CD8-positive, alpha-beta memory T cell (primary cell): Measurements from ENCODE around the gene LIMK2. TPM values are rescaled to one million over a fixed set of nuclear protein-coding genes. Genes with fewer than 3 reads are reported as not detected.
A peak's percentile ranks its signal among the peaks of the same experiment; 100 is the strongest.
"Not testable (repeated sequence)": the region's sequence is repeated elsewhere in the genome, so short reads cannot be mapped to it uniquely, and the experiment has no call there.

ENCODE experiments used
- CTCF ChIA-PET: fragments of 350-600 bp; sonication (Branson Sonifier 250); formaldehyde crosslinking; loops from one replicate; lab custom pipeline; 2021; ENCODE audit warnings: antibody characterized with exemption; lab: Charles Lee
- POLR2A ChIA-PET: fragments of 350-600 bp; sonication (Branson Sonifier 250); formaldehyde crosslinking; loops from one replicate; lab custom pipeline; 2021; ENCODE audit warnings: antibody characterized with exemption; lab: Charles Lee
- DNase-seq, 5 donors: peaks; one replicate each; pipeline versions ENCODE4 v3.0.0 to v3.0.0-alpha.2; 2020 to 2022; ENCODE audit warnings: mixed read lengths in 1 of 5
- H3K27ac ChIP-seq: one replicate; pipeline ENCODE4 v1.7.0; 2013; ENCODE audit warnings: low read depth, mild to moderate bottlenecking, low read length, moderate library complexity
- H3K27me3 ChIP-seq: 2 replicates; pipeline ENCODE4 v1.7.0; 2013; ENCODE audit warnings: low read length, mild to moderate bottlenecking; ENCODE audit not compliant: insufficient read depth, poor library complexity, severe bottlenecking
- H3K36me3 ChIP-seq: 2 replicates; pipeline ENCODE4 v1.7.0; 2013; ENCODE audit warnings: mild to moderate bottlenecking, low read length, moderate library complexity; ENCODE audit not compliant: insufficient read depth
- H3K4me1 ChIP-seq: 2 replicates; pipeline ENCODE4 v1.7.0; 2013; ENCODE audit warnings: mild to moderate bottlenecking, low read length, moderate library complexity; ENCODE audit not compliant: insufficient read depth
- H3K4me3 ChIP-seq: 2 replicates; pipeline ENCODE4 v1.7.0; 2013; ENCODE audit warnings: mild to moderate bottlenecking, low read length
- H3K9me3 ChIP-seq: 2 replicates; pipeline ENCODE4 v1.7.0; 2013; ENCODE audit warnings: mild to moderate bottlenecking, low read length
- H3K27ac Mint-ChIP-seq, 8 donors: one replicate each; pipeline ENCODE4 v1.8.0; 2020 to 2021; ENCODE audit warnings: mixed read lengths in 8 of 8, mild to moderate bottlenecking in 6 of 8, inconsistent platforms in 3 of 8, moderate library complexity in 3 of 8
- H3K27me3 Mint-ChIP-seq, 2 donors: one replicate each; pipeline ENCODE4 v1.8.0; 2020 to 2021; ENCODE audit warnings: mixed read lengths in 2 of 2, mild to moderate bottlenecking in 1 of 2, moderate library complexity in 1 of 2
- H3K36me3 Mint-ChIP-seq, 3 donors: one replicate each; pipeline ENCODE4 v1.8.0; 2020 to 2021; ENCODE audit warnings: mixed read lengths in 3 of 3, inconsistent platforms in 1 of 3, mild to moderate bottlenecking in 1 of 3
- H3K4me1 Mint-ChIP-seq, 3 donors: one replicate each; pipeline ENCODE4 v1.8.0; 2020 to 2021; ENCODE audit warnings: mixed read lengths in 3 of 3, inconsistent platforms in 1 of 3, mild to moderate bottlenecking in 1 of 3
- H3K4me3 Mint-ChIP-seq, 7 donors: one replicate each; pipeline ENCODE4 v1.8.0; 2020 to 2021; ENCODE audit warnings: mixed read lengths in 7 of 7, mild to moderate bottlenecking in 6 of 7, moderate library complexity in 4 of 7, inconsistent platforms in 2 of 7
- H3K9me3 Mint-ChIP-seq, 5 donors: one replicate each; pipeline ENCODE4 v1.8.0; 2020 to 2022; ENCODE audit warnings: mixed read lengths in 5 of 5, mild to moderate bottlenecking in 3 of 5, moderate library complexity in 2 of 5, inconsistent platforms in 1 of 5
- polyA plus RNA-seq: library from polyadenylated mRNA; unstranded; fragments of 300-500 nt; fragmentation: Illumina TruSeq; gene quantifications from one replicate; pipeline ENCODE4 v1.2.3, GENCODE V29; 2021
- total RNA-seq, 2 experiments: library from RNA; stranded (reverse); gene quantifications; one replicate each; pipeline ENCODE4 v1.2.3, GENCODE V29; 2021

The LIMK2 gene
- total and polyA plus RNA-seq, 3 experiments from 2014 or later: 19.0 to 27.7 (median 25.1) TPM

DNA sequence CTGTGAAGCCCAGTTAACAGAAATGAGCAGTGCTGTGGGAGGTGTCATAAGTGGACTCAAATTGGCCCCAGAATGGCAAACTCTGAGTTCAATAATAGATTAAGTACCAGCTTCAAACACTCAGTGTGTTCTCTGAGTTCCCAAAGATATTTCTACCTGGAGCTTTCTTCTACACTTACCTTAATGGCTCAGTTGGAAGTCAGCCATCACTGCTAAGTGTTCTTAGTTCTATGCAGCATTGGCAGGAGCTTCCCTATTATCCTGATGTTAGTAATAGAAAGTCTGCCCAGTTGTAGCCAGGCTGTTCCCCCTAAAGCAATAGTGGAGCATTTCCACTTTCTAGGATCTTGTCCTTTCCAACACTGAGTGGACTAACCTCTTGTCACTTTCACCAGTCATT is 89.9 kb downstream of the LIMK2 start:
- peaks cover 15 to 55% (median 42%) of the 10 kb centered on the region in 3 donors for H3K4me1 Mint-ChIP-seq
- Histone ChIP-seq H3K27me3 (no peaks in the 10 kb centered on the region), H3K4me1 (peaks cover 14% of the 10 kb centered on the region), H3K4me3 (no peak overlapping the region), H3K9me3 (no peaks in the 10 kb centered on the region), H3K36me3 (no peaks in the 10 kb centered on the region), H3K27ac (no peak overlapping the region)
- H3K27me3 Mint-ChIP-seq: no peaks in the 10 kb centered on the region
- ChIA-PET POLR2A (interaction anchor here (0.8 to 2.0 kb wide), 2 partner anchors 10 to 12 kb away, joined by 3 to 8 read pairs; partner anchors contain the start of gene PIK3IP1), CTCF (interaction anchor here (2.1 kb wide), 2 partner anchors 10 to 11 kb away, joined by 7 to 11 read pairs; partner anchors contain the start of gene PIK3IP1)
- H3K36me3 Mint-ChIP-seq: peaks cover 0 to 10% (median 10%) of the 10 kb centered on the region in 3 donors
- H3K9me3 Mint-ChIP-seq: no peaks in the 10 kb centered on the region
- no peak for DNase-seq
- H3K4me3 Mint-ChIP-seq: no peak overlapping the region
- H3K27ac Mint-ChIP-seq: peak overlapping the region in 1 of 8 donors; percentile 27

DNA sequence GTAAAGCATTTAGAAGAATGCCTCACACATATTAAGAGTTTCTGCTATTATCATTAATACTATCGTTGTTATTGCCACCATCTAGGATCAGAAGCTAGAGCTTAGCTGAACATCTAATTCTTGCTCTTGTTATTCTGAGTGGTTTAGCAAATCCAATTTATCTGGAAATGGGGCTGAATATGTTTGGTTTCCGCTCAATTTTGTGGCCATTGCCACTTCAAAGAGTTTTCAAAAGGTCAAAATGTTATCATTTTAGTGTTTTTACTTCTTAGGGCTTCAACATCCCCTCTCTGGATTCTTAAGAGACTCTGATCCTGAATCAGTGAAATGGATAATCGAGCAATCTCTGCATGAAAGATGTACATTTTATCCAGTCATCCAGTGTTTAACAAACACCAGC is 90.4 kb downstream of the LIMK2 start:
- DNase-seq: no peak
- no peak overlapping the region for H3K4me3 ChIP-seq
- no peaks in the 10 kb centered on the region for H3K27me3 Mint-ChIP-seq
- peaks cover 0 to 10% (median 10%) of the 10 kb centered on the region in 3 donors for H3K36me3 Mint-ChIP-seq
- H3K4me1 Mint-ChIP-seq: peaks cover 13 to 56% (median 45%) of the 10 kb centered on the region in 3 donors
- ChIA-PET CTCF (interaction anchor here (2.1 kb wide), 2 partner anchors 10 to 11 kb away, joined by 7 to 11 read pairs; partner anchors contain the start of gene PIK3IP1), POLR2A (interaction anchor here (2.0 kb wide), 1 partner anchor 10 kb away, joined by 8 read pairs; the partner anchor contains the start of gene PIK3IP1)
- H3K27ac ChIP-seq: no peak overlapping the region
- no peaks in the 10 kb centered on the region for H3K9me3 ChIP-seq
- no peaks in the 10 kb centered on the region for H3K27me3 ChIP-seq
- peaks cover 11% of the 10 kb centered on the region for H3K4me1 ChIP-seq
- H3K4me3 Mint-ChIP-seq: no peak overlapping the region
- H3K36me3 ChIP-seq: no peaks in the 10 kb centered on the region
- no peaks in the 10 kb centered on the region for H3K9me3 Mint-ChIP-seq
- H3K27ac Mint-ChIP-seq: no peak overlapping the region

DNA sequence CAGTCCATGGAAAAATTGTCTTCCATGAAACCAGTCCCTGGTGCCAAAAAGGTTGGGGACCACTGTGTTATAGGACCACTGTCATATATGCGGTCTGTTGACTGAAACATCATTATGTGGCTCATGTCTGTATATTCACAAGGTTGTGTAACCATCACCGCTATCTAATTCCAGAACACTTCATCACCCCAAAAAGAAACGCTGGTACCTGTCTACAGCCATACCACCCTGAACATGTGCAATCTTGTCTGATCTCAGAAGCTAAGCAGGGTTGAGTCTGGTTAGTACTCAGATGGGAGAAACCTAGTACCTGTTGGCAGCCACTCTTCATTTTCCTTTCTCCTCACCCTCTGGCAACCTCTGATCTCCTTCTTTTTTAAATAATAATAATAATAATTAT is 93.1 kb downstream of the LIMK2 start:
- Histone ChIP-seq H3K36me3 (no peaks in the 10 kb centered on the region), H3K27ac (no peak overlapping the region), H3K27me3 (no peaks in the 10 kb centered on the region), H3K4me3 (no peak overlapping the region), H3K4me1 (peaks cover 19% of the 10 kb centered on the region), H3K9me3 (no peaks in the 10 kb centered on the region)
- Mint-ChIP-seq H3K27me3 (no peaks in the 10 kb centered on the region), H3K36me3 (peaks cover 0 to 11% (median 2%) of the 10 kb centered on the region in 3 donors), H3K27ac (peak overlapping the region in 1 of 8 donors; percentile 87), H3K9me3 (no peaks in the 10 kb centered on the region), H3K4me1 (peaks cover 19 to 57% (median 51%) of the 10 kb centered on the region in 3 donors), H3K4me3 (no peak overlapping the region)
- DNase-seq: no peak
- ChIA-PET POLR2A (no interaction called here), CTCF (interaction anchor here (1.8 kb wide), 1 partner anchor 15 kb away, joined by 5 read pairs; no protein-coding TSS in a partner anchor)

DNA sequence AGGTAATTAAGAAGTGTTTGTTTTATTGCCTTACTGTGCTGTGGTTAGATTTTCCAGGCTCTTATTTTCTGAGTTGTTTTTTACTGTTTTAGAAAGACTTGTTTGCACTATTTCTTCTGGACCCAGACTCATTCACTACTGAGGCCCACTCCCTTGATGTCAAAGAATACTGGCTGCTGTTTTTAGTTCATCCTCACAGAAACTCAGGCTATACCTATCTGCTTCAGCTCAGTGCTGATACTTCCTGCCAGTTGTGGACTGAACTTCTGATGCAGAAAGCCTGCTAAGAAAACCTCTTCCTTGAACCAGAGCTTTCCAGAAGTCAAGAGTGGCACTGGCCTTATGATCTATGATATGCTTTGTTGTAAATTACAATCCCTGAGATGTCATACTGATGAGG is 96.1 kb downstream of the LIMK2 start:
- H3K4me1 ChIP-seq: peaks cover 25% of the 10 kb centered on the region
- no peaks in the 10 kb centered on the region for H3K9me3 ChIP-seq
- H3K4me3 ChIP-seq: no peak overlapping the region
- H3K27me3 Mint-ChIP-seq: no peaks in the 10 kb centered on the region
- no peak overlapping the region for H3K4me3 Mint-ChIP-seq
- H3K4me1 Mint-ChIP-seq: peaks cover 19 to 36% (median 34%) of the 10 kb centered on the region in 3 donors
- H3K36me3 Mint-ChIP-seq: peaks cover 0 to 17% (median 1%) of the 10 kb centered on the region in 3 donors
- no peak overlapping the region for H3K27ac ChIP-seq
- H3K36me3 ChIP-seq: no peaks in the 10 kb centered on the region
- ChIA-PET POLR2A (interaction anchor here (0.5 to 1.2 kb wide), 3 partner anchors 11 to 21 kb away, joined by 3 to 5 read pairs (median 4); no protein-coding TSS in a partner anchor), CTCF (no interaction called here)
- peak overlapping the region in 5 of 8 donors; percentile 44 to 68 (median 48) for H3K27ac Mint-ChIP-seq
- no peak for DNase-seq
- H3K27me3 ChIP-seq: no peaks in the 10 kb centered on the region
- H3K9me3 Mint-ChIP-seq: no peaks in the 10 kb centered on the region

DNA sequence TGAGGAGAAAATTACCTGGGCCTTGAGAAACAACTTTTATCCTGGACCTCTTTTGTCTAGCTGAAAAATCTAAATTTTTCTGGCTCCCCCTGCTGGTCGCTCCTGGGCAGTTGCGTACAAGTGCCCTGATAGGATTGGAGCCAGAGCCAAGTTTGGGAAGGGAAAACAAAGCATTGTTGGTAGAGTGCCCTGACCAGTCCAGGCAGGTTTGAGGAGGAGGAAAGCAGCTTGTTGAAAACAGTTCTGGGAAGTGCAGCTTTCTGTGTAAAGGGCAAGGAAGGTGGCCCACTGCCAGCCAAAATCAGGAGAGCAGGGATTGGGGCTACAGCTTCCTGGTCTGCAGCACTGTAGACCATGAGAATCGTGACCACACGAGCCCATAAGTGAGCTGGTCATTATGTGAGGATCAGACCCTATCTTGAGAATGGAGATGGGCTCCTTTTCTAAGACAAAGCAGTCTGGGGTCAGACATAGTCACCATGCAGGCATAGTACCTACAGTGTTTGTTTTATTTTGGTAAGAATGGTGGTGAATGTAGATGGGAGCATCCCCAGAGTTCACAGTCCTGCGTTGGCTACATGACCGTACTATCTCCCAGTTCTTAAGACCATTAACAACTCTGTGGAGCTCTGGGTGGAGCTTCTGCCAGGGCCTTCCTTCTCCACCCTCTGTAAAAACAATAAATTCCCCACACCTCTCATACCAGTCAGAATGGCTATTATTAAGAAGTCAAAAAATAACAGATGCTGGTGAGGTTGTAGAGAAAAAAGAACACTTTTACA is 101.5 kb downstream of the LIMK2 start:
- Histone ChIP-seq H3K4me1 (peaks cover 17% of the 10 kb centered on the region), H3K36me3 (no peaks in the 10 kb centered on the region), H3K9me3 (no peaks in the 10 kb centered on the region), H3K27me3 (no peaks in the 10 kb centered on the region), H3K4me3 (no peak overlapping the region), H3K27ac (no peak overlapping the region)
- H3K4me3 Mint-ChIP-seq: no peak overlapping the region
- H3K36me3 Mint-ChIP-seq: peaks cover 6 to 37% (median 8%) of the 10 kb centered on the region in 3 donors
- peak overlapping the region in 6 of 8 donors; percentile 2 to 74 (median 8) for H3K27ac Mint-ChIP-seq
- H3K27me3 Mint-ChIP-seq: no peaks in the 10 kb centered on the region
- peak; percentile 45 to 71 (median 51) for DNase-seq
- H3K9me3 Mint-ChIP-seq: peaks cover 0 to 3% (median 0%) of the 10 kb centered on the region in 5 donors
- ChIA-PET POLR2A (interaction anchor here (0.5 to 1.6 kb wide), 8 partner anchors 17 to 202 kb away, joined by 3 to 37 read pairs (median 3); partner anchors contain the start of gene PIK3IP1), CTCF (interaction anchor here (0.7 to 5.4 kb wide), 29 partner anchors 8 to 323 kb away, joined by 3 to 52 read pairs (median 3); partner anchors contain the start of genes LIMK2, PIK3IP1 and RNF185)
- H3K4me1 Mint-ChIP-seq: peaks cover 6 to 15% (median 10%) of the 10 kb centered on the region in 3 donors

DNA sequence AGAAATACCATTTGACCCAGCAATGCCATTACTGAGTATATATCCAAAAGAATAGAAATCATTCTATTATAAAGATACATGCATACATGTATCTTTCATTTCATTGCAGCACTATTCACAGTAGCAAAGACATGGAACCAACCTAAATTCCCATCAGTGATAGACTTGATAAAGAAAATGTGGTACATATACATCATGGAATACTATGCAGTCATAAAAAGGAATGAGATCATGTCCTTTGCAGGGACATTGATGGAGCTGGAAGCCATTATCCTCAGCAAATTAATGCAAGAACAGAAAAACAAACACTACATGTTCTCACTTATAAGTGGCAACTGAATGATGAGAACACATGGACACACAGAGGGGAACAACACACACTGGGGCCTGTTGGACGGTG is 102.1 kb downstream of the LIMK2 start:
- H3K9me3 ChIP-seq, H3K4me3 Mint-ChIP-seq, H3K36me3 ChIP-seq, H3K9me3 Mint-ChIP-seq, H3K4me3 ChIP-seq, DNase-seq, H3K27me3 ChIP-seq, H3K27ac ChIP-seq, H3K27me3 Mint-ChIP-seq, H3K27ac Mint-ChIP-seq: not testable (repeated sequence)
- peaks cover 6 to 37% (median 8%) of the 10 kb centered on the region in 3 donors for H3K36me3 Mint-ChIP-seq
- ChIA-PET CTCF (interaction anchor here (0.7 to 5.4 kb wide), 13 partner anchors 11 to 323 kb away, joined by 3 to 52 read pairs (median 6); partner anchors contain the start of genes LIMK2, PIK3IP1 and RNF185), POLR2A (interaction anchor here (1.6 kb wide), 1 partner anchor 23 kb away, joined by 37 read pairs; the partner anchor contains the start of gene PIK3IP1)
- peaks cover 6 to 10% (median 8%) of the 10 kb centered on the region in 3 donors for H3K4me1 Mint-ChIP-seq
- H3K4me1 ChIP-seq: peaks cover 12% of the 10 kb centered on the region

DNA sequence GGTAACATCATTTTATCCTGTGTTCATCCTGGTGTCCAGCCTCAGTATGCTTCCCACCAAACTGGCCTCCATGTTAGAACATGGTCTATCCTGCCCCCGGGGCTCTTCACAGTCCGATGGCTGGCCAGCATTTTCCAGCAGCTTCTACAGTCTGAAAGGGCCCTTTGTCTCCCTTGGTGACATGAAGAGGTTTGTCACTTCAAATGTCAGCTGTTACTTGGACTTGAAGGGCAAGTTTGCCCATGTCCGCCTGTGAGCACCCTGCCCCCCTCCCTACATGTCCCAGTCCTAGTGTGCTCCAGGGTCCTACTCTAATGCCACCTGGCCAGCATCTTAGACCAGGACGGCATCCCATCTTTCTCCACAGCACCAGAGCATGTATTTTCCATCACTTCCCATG is 109.3 kb downstream of the LIMK2 start:
- no peaks in the 10 kb centered on the region for H3K27me3 Mint-ChIP-seq
- no peak overlapping the region for H3K4me3 Mint-ChIP-seq
- POLR2A ChIA-PET: interaction anchor here (0.7 kb wide), 1 partner anchor 107 kb away, joined by 4 read pairs; no protein-coding TSS in a partner anchor
- H3K36me3 ChIP-seq: peaks cover 15% of the 10 kb centered on the region
- no peaks in the 10 kb centered on the region for H3K27me3 ChIP-seq
- no peak overlapping the region for H3K27ac ChIP-seq
- peaks cover 0 to 3% (median 2%) of the 10 kb centered on the region in 3 donors for H3K4me1 Mint-ChIP-seq
- H3K36me3 Mint-ChIP-seq: peaks cover 0 to 45% (median 9%) of the 10 kb centered on the region in 3 donors
- H3K4me1 ChIP-seq: no peaks in the 10 kb centered on the region
- H3K27ac Mint-ChIP-seq: peak overlapping the region in 4 of 8 donors; percentile 1 to 38 (median 36)
- DNase-seq: no peak
- no peaks in the 10 kb centered on the region for H3K9me3 Mint-ChIP-seq
- H3K9me3 ChIP-seq: no peaks in the 10 kb centered on the region
- no peak overlapping the region for H3K4me3 ChIP-seq
- CTCF ChIA-PET: interaction anchor here (1.3 kb wide), 1 partner anchor 8 kb away, joined by 4 read pairs; no protein-coding TSS in a partner anchor
